Activated T-cell treated with anti-CD3 and anti-CD28 coated beads, Interleukin-2, amount 50 U/mL, for 4 hours (primary cell): ENCODE results near the gene OXER1. TPM values are rescaled to one million over a fixed set of nuclear protein-coding genes. Genes with fewer than 3 reads are reported as not detected.
A peak's percentile ranks its signal among the peaks of the same experiment; 100 is the strongest.

Experiments
- ATAC-seq, 2 donors: fragments of 200-7000 bp; cut with Tn5 transposase; one replicate each; pipeline ENCODE4 v1.10.0; 2021
- DNase-seq: peaks from one replicate; pipeline ENCODE4 v3.0.0-alpha.2; 2020
- H3K27me3 Mint-ChIP-seq: one replicate; pipeline ENCODE4 v1.8.0; 2021; ENCODE audit warnings: low read depth, mixed read lengths
- H3K36me3 Mint-ChIP-seq: one replicate; pipeline ENCODE4 v1.8.0; 2022; ENCODE audit warnings: mixed read lengths; ENCODE audit not compliant: insufficient read depth
- H3K4me1 Mint-ChIP-seq: one replicate; pipeline ENCODE4 v1.8.0; 2021; ENCODE audit warnings: low read depth, mixed read lengths
- H3K4me3 Mint-ChIP-seq: one replicate; pipeline ENCODE4 v1.8.0; 2021; ENCODE audit warnings: mild to moderate bottlenecking, moderate library complexity, mixed read lengths
- H3K9me3 Mint-ChIP-seq: one replicate; pipeline ENCODE4 v1.8.0; 2021; ENCODE audit warnings: mixed read lengths
- total RNA-seq, 3 donors: library from RNA; stranded (reverse); gene quantifications; one replicate each; pipeline ENCODE4 v1.2.1, GENCODE V29; 2021

Gene OXER1
- total RNA-seq, 3 donors from 2014 or later: 0.33 TPM; not detected in 2

- Mint-ChIP-seq H3K27me3 (no peaks in the 10 kb centered on the region), H3K4me1 (peaks cover 2% of the 10 kb centered on the region), H3K9me3 (no peaks in the 10 kb centered on the region), H3K4me3 (no peak overlapping the region), H3K36me3 (peaks cover 12% of the 10 kb centered on the region)
- no peak for DNase-seq
- no peak for ATAC-seq
Observed at GRCh38 chr2:42755191-42755880, 8.6 kb downstream of the OXER1 start.

- Mint-ChIP-seq H3K36me3 (peaks cover 14% of the 10 kb centered on the region), H3K4me3 (no peak overlapping the region), H3K4me1 (peaks cover 2% of the 10 kb centered on the region), H3K9me3 (no peaks in the 10 kb centered on the region), H3K27me3 (no peaks in the 10 kb centered on the region)
- no peak for DNase-seq
- ATAC-seq: no peak
Observed at GRCh38 chr2:42754776-42755140, 9.2 kb downstream of the OXER1 start.

GRCh38 chr2:42754021-42754775 lies 9.7 kb downstream of the OXER1 start:
- Mint-ChIP-seq H3K9me3 (no peaks in the 10 kb centered on the region), H3K36me3 (peaks cover 15% of the 10 kb centered on the region)
- ATAC-seq: peak in 1 of 2 donors; percentile 21

GRCh38 chr2:42752816-42753813 lies 10.8 kb downstream of the OXER1 start:
- ATAC-seq: no peak
- DNase-seq: no peak
- no peaks in the 10 kb centered on the region for H3K9me3 Mint-ChIP-seq
- H3K4me1 Mint-ChIP-seq: peaks cover 2% of the 10 kb centered on the region
- H3K36me3 Mint-ChIP-seq: peaks cover 17% of the 10 kb centered on the region
- H3K27me3 Mint-ChIP-seq: no peaks in the 10 kb centered on the region
- H3K4me3 Mint-ChIP-seq: no peak overlapping the region

More at GRCh38 chr2:42754021-42754775, 9.7 kb downstream of the OXER1 start:
- Mint-ChIP-seq H3K27me3 (no peaks in the 10 kb centered on the region), H3K4me1 (peaks cover 2% of the 10 kb centered on the region), H3K4me3 (no peak overlapping the region)
- DNase-seq: no peak

GRCh38 chr2:42752314-42752713 lies 11.6 kb downstream of the OXER1 start:
- H3K27me3 Mint-ChIP-seq: no peaks in the 10 kb centered on the region
- peaks cover 2% of the 10 kb centered on the region for H3K4me1 Mint-ChIP-seq
- DNase-seq: no peak
- H3K9me3 Mint-ChIP-seq: no peaks in the 10 kb centered on the region
- peaks cover 17% of the 10 kb centered on the region for H3K36me3 Mint-ChIP-seq
- no peak for ATAC-seq
- no peak overlapping the region for H3K4me3 Mint-ChIP-seq

- DNase-seq (no peak), ATAC-seq (no peak)
- Mint-ChIP-seq H3K27me3 (no peaks in the 10 kb centered on the region), H3K9me3 (no peaks in the 10 kb centered on the region), H3K36me3 (peaks cover 17% of the 10 kb centered on the region), H3K4me3 (no peak overlapping the region), H3K4me1 (peaks cover 2% of the 10 kb centered on the region)
Observed at GRCh38 chr2:42748840-42749239, 15.1 kb downstream of the OXER1 start.

GRCh38 chr2:42747422-42747821 lies 16.5 kb downstream of the OXER1 start:
- H3K4me3 Mint-ChIP-seq: no peak overlapping the region
- no peak for ATAC-seq
- H3K9me3 Mint-ChIP-seq: no peaks in the 10 kb centered on the region

GRCh38 chr2:42744545-42745082 lies 19.3 kb downstream of the OXER1 start:
- Mint-ChIP-seq H3K4me1 (no peaks in the 10 kb centered on the region), H3K4me3 (no peak overlapping the region), H3K27me3 (no peaks in the 10 kb centered on the region), H3K36me3 (peaks cover 21% of the 10 kb centered on the region), H3K9me3 (no peaks in the 10 kb centered on the region)
- ATAC-seq (no peak), DNase-seq (no peak)

More at GRCh38 chr2:42747422-42747821, 16.5 kb downstream of the OXER1 start:
- Mint-ChIP-seq H3K27me3 (no peaks in the 10 kb centered on the region), H3K36me3 (peaks cover 13% of the 10 kb centered on the region), H3K4me1 (no peaks in the 10 kb centered on the region)
- no peak for DNase-seq

- no peaks in the 10 kb centered on the region for H3K27me3 Mint-ChIP-seq
- H3K9me3 Mint-ChIP-seq: peaks cover 5% of the 10 kb centered on the region
- peaks cover 25% of the 10 kb centered on the region for H3K36me3 Mint-ChIP-seq
- no peak for ATAC-seq
- H3K4me3 Mint-ChIP-seq: no peak overlapping the region
- DNase-seq: no peak
- no peaks in the 10 kb centered on the region for H3K4me1 Mint-ChIP-seq
Observed at GRCh38 chr2:42743659-42743990, 20.3 kb downstream of the OXER1 start.

- Mint-ChIP-seq H3K36me3 (peaks cover 28% of the 10 kb centered on the region), H3K9me3 (peaks cover 5% of the 10 kb centered on the region), H3K4me1 (no peaks in the 10 kb centered on the region), H3K27me3 (no peaks in the 10 kb centered on the region), H3K4me3 (no peak overlapping the region)
- no peak for ATAC-seq
- DNase-seq: no peak
Observed at GRCh38 chr2:42742740-42743658, 20.9 kb downstream of the OXER1 start.

- H3K27me3 Mint-ChIP-seq: no peaks in the 10 kb centered on the region
- no peak overlapping the region for H3K4me3 Mint-ChIP-seq
- no peaks in the 10 kb centered on the region for H3K4me1 Mint-ChIP-seq
- ATAC-seq (no peak), DNase-seq (no peak)
- peaks cover 5% of the 10 kb centered on the region for H3K9me3 Mint-ChIP-seq
- H3K36me3 Mint-ChIP-seq: peaks cover 39% of the 10 kb centered on the region
Observed at GRCh38 chr2:42741140-42741539, 22.8 kb downstream of the OXER1 start.

GRCh38 chr2:42736598-42737322 lies 27.2 kb downstream of the OXER1 start:
- H3K4me3 Mint-ChIP-seq: no peak overlapping the region
- H3K4me1 Mint-ChIP-seq: no peaks in the 10 kb centered on the region
- peaks cover 73% of the 10 kb centered on the region for H3K36me3 Mint-ChIP-seq
- H3K9me3 Mint-ChIP-seq: peaks cover 34% of the 10 kb centered on the region
- no peaks in the 10 kb centered on the region for H3K27me3 Mint-ChIP-seq
- no peak for ATAC-seq
- DNase-seq: no peak

GRCh38 chr2:42733852-42734251 lies 30.1 kb downstream of the OXER1 start:
- no peaks in the 10 kb centered on the region for H3K4me1 Mint-ChIP-seq
- no peaks in the 10 kb centered on the region for H3K27me3 Mint-ChIP-seq
- ATAC-seq: no peak
- peaks cover 75% of the 10 kb centered on the region for H3K36me3 Mint-ChIP-seq
- peaks cover 46% of the 10 kb centered on the region for H3K9me3 Mint-ChIP-seq
- DNase-seq: no peak
- H3K4me3 Mint-ChIP-seq: no peak overlapping the region
